ENCODE measurements around the gene RNF150.

RNF150 gene

GRCh38 chr4:140995058-140995457, 138.2 kb downstream of the RNF150 start:
- H3K4me3 ChIP-seq (replicated peaks; ENCODE audit: insufficient read depth, low read length) = no peak overlapping the region
- no peaks in the 10 kb centered on the region for H3K27me3 ChIP-seq (ENCODE audit: insufficient read depth, poor library complexity, severe bottlenecking)
- no peak overlapping the region for H3K27ac ChIP-seq (replicated peaks)
- TF ChIP-seq REST (IDR thresholded peaks at IDR 0.05; ENCODE audit: insufficient replicate concordance, low read depth) (no peak), CTCF (IDR thresholded peaks at IDR 0.05; ENCODE audit: insufficient read depth, low read length) (no peak), GABPA (IDR thresholded peaks at IDR 0.05; ENCODE audit: low read depth) (no peak), SPI1 (IDR thresholded peaks at IDR 0.05; ENCODE audit: borderline replicate concordance, low read depth) (no peak), POLR2AphosphoS5 (IDR thresholded peaks at IDR 0.05; ENCODE audit: low read depth) (no peak)
- no peak for DNase-seq (ENCODE audit: low read depth in 1 of 2, low spot score in 1 of 2)

- TF ChIP-seq REST (IDR thresholded peaks at IDR 0.05; ENCODE audit: insufficient replicate concordance, low read depth) (no peak), GABPA (IDR thresholded peaks at IDR 0.05; ENCODE audit: low read depth) (no peak), SPI1 (IDR thresholded peaks at IDR 0.05; ENCODE audit: borderline replicate concordance, low read depth) (no peak)
- H3K27ac ChIP-seq (replicated peaks) = no peak overlapping the region
- H3K4me3 ChIP-seq (replicated peaks; ENCODE audit: insufficient read depth, low read length) = no peak overlapping the region
- no peaks in the 10 kb centered on the region for H3K27me3 ChIP-seq (ENCODE audit: insufficient read depth, poor library complexity, severe bottlenecking)
- no peak for DNase-seq (ENCODE audit: low read depth in 1 of 2, low spot score in 1 of 2)
Measured at GRCh38 chr4:140994015-140994414, 139.3 kb downstream of the RNF150 start.

GRCh38 chr4:140993370-140993769, 139.9 kb downstream of the RNF150 start:
- DNase-seq (ENCODE audit: low read depth in 1 of 2, low spot score in 1 of 2) = no peak
- Histone ChIP-seq H3K27me3 (ENCODE audit: insufficient read depth, poor library complexity, severe bottlenecking) (no peaks in the 10 kb centered on the region), H3K27ac (replicated peaks) (no peak overlapping the region), H3K4me3 (replicated peaks; ENCODE audit: insufficient read depth, low read length) (no peak overlapping the region)
- TF ChIP-seq CTCF (IDR thresholded peaks at IDR 0.05; ENCODE audit: insufficient read depth, low read length) = no peak
- no peak for TF ChIP-seq REST (IDR thresholded peaks at IDR 0.05; ENCODE audit: insufficient replicate concordance, low read depth)
- TF ChIP-seq GABPA (IDR thresholded peaks at IDR 0.05; ENCODE audit: low read depth) = no peak
- no peak for TF ChIP-seq POLR2AphosphoS5 (IDR thresholded peaks at IDR 0.05; ENCODE audit: low read depth)
- no peak for TF ChIP-seq SPI1 (IDR thresholded peaks at IDR 0.05; ENCODE audit: borderline replicate concordance, low read depth)

GRCh38 chr4:140989944-140990343, 143.3 kb downstream of the RNF150 start:
- no peak for TF ChIP-seq POLR2AphosphoS5 (IDR thresholded peaks at IDR 0.05; ENCODE audit: low read depth)
- no peak for TF ChIP-seq REST (IDR thresholded peaks at IDR 0.05; ENCODE audit: insufficient replicate concordance, low read depth)
- no peak for TF ChIP-seq GABPA (IDR thresholded peaks at IDR 0.05; ENCODE audit: low read depth)
- TF ChIP-seq SPI1 (IDR thresholded peaks at IDR 0.05; ENCODE audit: borderline replicate concordance, low read depth) = no peak
- TF ChIP-seq CTCF (IDR thresholded peaks at IDR 0.05; ENCODE audit: insufficient read depth, low read length) = no peak
- no peak for DNase-seq (ENCODE audit: low read depth in 1 of 2, low spot score in 1 of 2)
- Histone ChIP-seq H3K27me3 (ENCODE audit: insufficient read depth, poor library complexity, severe bottlenecking) (no peaks in the 10 kb centered on the region), H3K27ac (replicated peaks) (no peak overlapping the region), H3K4me3 (replicated peaks; ENCODE audit: insufficient read depth, low read length) (no peak overlapping the region)
